Epidermal melanocyte (primary cell): ENCODE results near the gene ONECUT2.

Source experiments
- DNase-seq: peaks from one replicate; pipeline ENCODE4 v3.0.0; 2011; ENCODE audit warnings: low spot score; ENCODE audit not compliant: insufficient read length

ONECUT2 gene

DNA sequence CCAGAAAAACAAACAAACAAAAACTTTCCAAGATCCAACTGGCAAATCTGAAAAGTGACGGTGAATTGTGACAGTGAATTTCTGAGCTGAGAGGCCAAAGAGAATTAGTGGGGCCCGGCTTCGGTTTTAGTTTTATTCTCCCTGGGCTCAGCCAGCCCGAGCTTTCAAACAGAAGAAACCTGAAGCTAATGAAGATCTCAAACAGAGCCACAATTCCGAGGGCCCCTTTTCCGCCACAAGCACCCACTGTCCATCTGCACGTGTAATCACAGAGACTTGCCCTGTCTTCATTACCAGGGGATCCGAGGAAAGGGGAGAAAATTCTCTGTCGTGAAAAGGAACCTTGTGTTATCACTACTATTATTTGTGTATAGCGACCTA is 4.2 kb upstream of the ONECUT2 start:
- no peak for DNase-seq

DNA sequence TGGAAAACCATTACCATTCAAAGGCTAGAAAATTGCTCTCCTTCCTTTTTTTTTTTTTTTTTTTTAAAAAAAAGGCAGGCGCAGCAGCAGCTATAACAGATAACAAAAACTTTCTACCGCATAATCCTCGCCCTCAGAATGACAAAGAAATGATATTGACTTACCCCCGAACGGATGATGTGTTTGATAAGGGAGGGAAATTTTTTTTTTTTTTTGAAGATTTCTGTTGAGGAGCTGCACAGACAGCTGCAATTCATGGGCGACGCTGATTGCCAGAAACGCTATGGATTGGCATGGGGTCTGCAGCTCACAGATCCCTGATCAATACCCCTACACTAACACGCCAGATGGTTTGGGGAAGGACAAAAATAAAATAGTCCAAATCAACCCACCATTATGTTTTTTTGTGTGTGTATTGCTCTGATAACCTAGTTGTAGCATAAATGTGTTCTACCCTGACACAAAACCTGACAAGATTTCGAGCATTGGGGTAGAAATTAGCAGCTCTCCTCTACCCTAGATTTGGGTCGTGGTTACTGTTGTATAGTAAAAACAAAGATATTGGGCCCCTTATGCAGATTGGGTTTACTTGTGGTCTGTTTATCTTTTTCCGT is 3.6 kb upstream of the ONECUT2 start:
- no peak for DNase-seq

DNA sequence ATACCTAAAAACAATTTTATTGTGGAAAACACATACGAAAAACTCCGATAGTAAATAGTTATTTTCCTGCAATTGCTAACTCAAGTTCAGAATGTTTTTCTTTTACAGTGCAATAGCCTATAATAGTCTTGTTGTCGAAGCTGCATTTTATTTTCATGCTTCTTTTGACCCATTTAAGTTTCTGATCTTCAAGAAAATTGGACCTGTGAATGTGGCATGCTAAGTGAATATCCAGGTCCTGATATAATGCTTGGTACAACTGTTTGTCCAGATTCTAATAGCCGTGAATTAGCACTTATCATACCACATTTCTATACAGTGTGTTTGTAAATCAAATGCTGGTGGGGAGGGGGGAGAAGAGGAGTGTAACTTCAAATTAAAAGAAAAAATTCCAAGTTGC is 3.0 kb upstream of the ONECUT2 start:
- no peak for DNase-seq

DNA sequence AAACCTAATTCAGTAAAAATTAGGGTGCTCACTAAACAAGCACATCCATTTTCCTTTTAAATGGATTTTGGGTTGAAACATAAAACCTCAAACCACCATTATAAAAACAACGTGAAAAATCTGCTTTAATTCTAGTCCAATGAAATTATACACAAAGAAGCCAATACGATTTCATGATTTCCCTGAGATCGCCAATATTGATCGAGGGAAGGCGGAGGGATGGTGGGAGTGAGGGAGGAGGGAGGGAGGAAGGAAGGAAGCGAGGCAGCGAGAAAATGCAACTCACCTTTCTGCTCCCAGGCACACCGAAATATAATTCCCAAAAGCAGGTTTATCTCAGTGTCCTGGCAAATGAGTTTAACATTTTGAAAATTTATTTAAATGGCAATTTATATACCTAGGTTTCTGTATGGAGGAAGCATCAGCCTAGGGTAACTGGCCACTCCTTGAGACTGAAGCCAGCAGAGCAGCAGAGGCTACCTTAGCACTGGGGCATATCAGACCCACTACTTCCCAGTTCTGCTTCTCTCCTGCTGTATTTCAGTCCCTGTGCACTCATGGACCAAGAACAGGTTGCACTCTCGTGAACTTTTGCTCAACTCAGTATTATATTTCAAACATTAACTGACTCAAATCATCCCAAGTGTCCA is 2.3 kb upstream of the ONECUT2 start:
- no peak for DNase-seq

DNA sequence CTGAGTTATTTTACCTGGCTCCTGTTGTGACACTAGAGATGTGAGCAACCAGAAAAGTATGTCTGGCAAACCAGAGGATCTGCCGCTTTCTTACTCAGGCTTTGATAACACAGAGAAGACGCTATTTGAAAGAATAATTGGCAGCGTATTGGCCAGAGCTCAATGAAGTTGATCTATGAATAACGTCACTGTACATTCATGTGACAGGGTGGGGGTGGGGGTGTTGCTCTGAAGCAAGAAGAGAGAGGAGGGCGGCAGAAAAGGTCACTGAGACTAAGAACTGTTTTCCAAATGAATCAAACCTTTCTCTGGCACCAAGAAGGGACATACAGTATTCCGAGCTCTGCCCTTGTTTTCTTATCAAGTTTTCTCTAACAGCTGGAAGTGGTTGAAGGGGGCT is 1.7 kb upstream of the ONECUT2 start:
- DNase-seq, result no peak

DNA sequence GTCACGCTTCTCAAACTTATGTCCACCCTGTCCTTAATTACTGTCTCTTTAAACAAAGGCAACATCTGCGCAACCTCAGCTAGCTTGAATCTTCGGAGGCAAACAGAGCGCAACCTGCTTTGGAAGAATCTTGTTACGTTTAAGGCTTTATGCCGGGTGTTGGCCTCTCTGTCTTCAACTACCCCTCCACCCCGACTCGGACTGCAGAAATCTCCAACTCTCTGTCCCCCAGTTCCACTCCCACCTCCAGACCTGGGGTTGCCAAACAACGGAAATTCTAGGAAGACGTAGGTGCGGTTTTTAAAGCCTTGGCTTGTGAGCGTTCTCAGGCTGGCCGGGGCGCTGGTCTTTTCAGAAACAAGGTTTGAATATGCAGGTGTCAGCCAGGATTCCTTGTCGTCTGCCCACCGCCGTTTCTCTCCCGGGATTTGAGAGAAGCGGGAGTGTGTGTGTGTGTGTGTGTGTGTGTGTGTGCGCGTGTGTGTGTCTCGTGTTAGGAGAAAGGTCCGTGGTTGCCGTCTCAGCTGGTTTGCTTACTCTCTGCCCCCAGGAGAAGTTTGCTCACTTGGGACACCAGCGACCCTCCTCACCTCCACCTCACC is 1.1 kb upstream of the ONECUT2 start:
- DNase-seq, result no peak

DNA sequence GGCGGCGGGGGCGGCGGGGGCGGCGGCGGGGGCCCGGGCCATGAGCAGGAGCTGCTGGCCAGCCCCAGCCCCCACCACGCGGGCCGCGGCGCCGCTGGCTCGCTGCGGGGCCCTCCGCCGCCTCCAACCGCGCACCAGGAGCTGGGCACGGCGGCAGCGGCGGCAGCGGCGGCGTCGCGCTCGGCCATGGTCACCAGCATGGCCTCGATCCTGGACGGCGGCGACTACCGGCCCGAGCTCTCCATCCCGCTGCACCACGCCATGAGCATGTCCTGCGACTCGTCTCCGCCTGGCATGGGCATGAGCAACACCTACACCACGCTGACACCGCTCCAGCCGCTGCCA is 644 bp downstream of the ONECUT2 start:
- DNase-seq, result no peak

DNA sequence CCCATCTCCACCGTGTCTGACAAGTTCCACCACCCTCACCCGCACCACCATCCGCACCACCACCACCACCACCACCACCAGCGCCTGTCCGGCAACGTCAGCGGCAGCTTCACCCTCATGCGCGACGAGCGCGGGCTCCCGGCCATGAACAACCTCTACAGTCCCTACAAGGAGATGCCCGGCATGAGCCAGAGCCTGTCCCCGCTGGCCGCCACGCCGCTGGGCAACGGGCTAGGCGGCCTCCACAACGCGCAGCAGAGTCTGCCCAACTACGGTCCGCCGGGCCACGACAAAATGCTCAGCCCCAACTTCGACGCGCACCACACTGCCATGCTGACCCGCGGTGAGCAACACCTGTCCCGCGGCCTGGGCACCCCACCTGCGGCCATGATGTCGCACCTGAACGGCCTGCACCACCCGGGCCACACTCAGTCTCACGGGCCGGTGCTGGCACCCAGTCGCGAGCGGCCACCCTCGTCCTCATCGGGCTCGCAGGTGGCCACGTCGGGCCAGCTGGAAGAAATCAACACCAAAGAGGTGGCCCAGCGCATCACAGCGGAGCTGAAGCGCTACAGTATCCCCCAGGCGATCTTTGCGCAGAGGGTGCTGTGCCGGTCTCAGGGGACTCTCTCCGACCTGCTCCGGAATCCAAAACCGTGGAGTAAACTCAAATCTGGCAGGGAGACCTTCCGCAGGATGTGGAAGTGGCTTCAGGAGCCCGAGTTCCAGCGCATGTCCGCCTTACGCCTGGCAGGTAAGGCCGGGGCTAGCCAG is 1.2 kb downstream of the ONECUT2 start:
- no peak for DNase-seq

DNA sequence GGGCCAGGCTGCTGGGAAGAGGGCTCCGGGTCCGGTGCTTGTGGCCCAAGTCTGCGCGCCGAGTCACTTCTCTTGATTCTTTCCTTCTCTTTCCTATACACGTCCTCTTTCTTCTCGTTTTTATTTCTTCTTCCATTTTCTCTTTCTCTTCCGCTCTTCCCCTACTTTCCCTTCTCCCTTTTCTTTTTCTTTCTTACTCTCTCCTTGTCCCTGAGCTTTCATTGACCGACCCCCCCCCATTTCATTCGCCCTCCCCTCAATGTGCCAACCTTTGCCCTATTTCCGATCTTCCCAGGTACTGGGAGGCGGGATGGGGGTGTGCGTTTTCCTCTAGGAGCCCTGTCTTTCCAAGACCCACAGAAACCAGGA is 1.8 kb downstream of the ONECUT2 start:
- DNase-seq, result no peak

DNA sequence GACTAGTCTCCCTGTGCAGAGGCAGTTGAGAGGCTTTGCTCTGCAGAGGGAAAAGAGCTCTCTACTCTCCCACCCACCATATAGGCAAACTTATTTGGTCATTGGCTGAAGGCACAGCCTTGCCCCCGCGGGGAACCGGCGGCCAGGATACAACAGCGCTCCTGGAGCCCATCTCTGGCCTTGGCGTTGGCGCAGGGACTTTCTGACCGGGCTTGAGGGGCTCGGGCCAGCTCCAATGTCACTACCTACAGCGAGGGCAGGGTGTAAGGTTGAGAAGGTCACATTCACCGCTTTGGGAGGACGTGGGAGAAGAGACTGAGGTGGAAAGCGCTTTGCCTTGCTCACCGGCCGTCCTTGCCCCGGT is 2.2 kb downstream of the ONECUT2 start:
- DNase-seq, result no peak

DNA sequence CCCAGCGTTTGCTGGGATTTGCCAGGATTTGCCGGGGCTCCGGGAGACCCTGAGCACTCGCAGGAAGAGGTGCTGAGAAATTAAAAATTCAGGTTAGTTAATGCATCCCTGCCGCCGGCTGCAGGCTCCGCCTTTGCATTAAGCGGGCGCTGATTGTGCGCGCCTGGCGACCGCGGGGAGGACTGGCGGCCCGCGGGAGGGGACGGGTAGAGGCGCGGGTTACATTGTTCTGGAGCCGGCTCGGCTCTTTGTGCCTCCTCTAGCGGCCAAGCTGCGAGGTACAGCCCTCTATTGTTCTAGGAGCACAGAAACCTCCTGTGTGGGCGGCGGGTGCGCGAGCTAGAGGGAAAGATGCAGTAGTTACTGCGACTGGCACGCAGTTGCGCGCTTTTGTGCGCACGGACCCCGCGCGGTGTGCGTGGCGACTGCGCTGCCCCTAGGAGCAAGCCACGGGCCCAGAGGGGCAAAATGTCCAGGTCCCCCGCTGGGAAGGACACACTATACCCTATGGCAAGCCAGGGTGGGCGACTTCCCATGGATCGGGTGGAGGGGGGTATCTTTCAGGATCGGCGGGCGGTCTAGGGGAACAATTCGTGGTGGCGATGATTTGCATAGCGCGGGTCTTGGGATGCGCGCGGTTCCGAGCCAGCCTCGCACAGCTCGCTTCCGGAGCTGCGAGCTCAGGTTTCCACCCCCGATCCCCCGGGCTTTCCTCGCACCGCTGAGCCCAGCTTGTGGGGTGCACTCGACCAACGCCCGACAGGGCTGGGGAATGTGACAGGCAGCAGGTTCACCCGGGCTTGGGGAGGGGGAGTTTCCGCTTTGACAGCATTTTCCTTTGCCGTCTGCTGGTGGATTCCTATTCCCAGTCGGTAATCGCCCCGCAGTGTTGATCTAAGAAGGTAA is 2.8 kb downstream of the ONECUT2 start:
- DNase-seq, result no peak

DNA sequence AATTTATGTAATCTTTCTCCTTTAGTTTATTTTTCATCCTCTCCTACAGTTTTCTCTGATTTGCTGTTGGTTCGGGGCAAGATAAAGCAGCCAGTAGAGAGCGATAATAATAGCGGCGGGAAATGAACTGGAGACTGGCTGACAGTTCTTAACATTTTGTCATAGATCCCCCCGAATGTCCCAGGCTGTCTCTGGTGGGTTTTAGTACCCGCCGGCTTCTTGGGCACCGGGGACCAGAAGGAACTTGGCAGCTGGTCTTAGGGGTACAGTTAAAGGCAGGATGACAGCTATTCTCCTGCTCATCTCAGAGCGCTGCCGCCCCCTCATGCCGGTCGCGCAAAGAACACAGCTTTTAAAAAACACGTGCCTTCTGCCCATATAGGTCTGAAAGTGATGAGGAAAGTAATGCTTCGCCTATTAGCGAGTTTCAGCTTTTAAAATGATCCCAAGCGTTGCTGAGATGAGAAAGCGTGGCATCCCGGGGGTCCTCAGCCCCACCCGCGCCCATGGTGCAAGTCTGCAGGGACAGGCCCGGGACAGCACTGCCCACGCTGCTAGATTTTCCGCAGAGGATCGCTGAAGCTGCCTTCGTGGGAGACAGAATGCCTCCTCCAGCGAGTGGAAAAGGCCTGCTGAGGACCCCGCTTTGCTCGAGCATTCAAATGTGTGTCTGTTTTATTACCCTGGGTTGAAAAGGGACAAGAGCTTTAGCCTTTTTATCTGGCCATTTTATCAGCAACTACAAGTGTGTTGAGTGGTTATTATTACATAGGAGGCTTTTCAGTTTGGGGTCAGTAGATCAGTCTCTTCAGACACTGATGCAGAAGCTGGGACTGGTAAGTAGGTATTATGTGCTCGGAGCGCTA is 3.8 kb downstream of the ONECUT2 start:
- DNase-seq, result no peak

DNA sequence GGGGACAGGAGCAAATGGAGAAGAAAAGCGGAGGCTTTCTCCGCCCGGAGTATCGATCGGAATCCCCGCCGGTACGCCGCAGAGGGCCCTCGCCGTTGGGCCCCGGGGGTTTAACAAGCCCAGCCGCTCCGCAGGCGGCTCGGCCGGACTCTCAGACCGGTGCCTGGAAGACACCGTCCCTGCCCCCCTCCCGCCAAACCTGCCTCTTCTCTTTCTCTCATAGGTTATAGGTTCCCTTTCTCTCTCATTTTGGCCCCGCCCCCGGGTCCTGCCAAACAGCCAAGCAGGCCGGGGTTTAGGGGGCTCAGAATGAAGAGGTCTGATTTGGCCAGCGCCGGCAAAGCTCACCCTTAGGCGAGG is 4.4 kb downstream of the ONECUT2 start:
- no peak for DNase-seq

DNA sequence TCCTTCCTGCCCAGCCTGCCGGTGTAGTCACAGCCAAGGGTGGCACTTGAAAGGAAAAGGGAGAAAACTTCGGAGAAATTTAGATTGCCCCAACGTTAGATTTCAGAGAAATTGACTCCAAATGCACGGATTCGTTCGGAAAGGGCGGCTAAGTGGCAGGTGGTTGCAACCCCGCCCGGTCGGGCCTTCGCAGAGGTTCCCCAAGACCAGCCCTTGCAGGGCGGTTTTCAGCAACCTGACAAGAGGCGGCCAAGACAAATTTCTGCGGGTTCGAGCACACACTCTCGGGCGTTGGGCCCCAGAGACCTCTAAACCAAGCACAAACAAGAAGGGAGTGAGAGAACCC is 4.8 kb downstream of the ONECUT2 start:
- no peak for DNase-seq

DNA sequence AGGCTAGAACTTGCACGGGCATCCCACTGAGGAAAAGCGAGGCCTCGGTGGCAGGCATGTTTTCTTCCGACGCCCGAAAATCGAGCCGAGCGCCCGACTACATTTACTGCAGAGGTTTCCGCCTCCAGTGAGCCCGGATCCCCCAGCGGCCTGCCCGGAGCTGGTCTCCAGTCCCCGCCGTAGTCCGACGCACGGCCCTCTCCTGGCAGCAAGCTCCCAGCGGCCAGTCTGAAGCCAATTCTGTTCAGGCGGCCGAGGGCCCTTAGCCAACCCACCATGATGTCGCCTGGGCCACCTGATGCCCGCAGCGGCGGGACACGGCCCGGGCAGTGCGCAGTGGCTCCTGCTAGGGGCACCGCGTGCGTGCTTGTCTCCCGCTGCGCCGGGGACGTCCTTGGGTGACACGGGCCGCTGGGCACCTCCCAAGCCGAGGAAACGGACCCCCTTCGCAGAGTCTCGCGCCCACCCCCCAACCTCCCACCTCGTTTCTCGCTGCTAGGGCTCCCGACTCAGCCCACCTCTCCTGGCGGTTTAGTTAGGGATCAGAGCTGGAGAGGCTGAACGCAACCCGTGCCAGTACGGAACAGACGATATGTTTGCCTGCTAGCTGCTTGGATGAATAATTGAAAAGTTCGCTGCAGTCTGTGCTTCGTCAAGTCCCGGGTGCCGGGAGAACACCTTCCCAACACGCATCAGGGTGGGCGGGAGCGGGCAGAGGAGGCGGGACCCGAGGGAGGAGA is 5.3 kb downstream of the ONECUT2 start:
- no peak for DNase-seq

DNA sequence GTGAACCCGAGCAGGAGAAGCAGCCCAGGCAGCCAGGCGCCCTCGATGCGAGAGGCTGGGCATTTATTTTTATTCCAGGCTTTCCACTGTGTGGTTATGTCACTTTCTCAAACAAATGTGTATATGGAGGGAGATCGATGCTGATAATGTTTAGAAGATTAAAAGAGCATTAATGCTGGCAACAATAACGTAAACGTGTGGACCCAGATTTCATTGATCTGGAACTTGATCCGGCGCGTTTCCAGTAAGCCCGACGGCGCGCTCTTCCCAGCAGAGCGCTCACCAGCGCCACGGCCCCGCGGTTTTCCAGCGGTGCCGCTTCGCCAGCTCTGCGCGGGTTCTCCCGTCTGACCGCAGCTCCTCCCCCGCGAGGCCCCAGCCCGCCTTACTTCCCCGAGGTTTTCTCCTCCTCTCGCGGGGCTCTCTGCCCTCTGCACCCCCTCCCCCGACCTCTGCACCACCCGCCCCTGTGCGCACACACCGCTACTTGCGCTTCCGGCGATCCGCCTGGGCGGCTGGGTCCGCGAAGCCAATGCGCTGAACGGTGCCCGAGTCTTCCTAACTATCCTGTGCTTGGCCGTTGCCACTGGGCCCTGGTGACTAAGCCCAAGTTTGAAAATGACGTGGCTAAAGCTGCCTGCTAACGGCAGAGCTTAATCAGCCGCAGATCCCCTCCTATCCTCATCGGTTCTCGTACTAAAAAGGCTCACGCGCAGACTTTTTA is 6.1 kb downstream of the ONECUT2 start:
- no peak for DNase-seq

DNA sequence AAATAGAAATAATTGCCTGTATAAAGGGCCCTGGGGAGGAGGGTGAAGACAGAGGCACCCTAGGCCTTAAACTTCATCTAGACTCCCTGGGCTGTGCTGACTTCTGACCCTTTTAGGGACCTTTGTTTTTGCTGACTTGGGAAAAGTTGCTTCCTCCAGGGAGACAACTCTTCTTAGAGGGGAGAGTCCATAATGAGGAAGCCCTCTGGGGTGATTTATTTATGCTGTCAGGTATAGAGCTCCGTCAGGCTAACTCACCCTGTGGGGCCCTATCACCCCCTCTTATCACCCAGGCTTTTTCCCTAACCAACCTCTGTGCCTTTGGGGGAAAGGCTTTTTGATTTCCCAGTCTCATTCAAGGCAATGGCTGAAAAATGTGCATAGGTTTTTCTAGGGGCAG is 8.1 kb downstream of the ONECUT2 start:
- DNase-seq, result no peak

DNA sequence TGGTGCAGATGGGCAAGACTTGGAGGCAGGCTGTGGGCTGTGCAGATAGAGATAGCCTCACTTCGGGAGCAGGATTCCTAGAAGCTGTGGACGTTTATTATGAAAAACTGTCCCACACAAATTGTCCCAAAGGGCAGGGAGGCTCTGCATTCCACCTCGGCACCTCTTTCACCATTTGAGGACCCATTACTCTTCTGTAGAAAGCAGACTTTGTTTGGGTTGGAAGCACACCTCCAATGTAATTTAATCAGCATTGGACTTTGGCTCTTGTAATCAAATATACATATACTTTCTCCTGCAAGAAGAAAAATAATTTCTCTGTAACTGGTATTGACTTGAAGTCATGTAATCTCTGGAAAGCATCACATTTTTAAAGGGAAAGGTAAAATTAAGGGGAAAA is 8.5 kb downstream of the ONECUT2 start:
- DNase-seq, result no peak

DNA sequence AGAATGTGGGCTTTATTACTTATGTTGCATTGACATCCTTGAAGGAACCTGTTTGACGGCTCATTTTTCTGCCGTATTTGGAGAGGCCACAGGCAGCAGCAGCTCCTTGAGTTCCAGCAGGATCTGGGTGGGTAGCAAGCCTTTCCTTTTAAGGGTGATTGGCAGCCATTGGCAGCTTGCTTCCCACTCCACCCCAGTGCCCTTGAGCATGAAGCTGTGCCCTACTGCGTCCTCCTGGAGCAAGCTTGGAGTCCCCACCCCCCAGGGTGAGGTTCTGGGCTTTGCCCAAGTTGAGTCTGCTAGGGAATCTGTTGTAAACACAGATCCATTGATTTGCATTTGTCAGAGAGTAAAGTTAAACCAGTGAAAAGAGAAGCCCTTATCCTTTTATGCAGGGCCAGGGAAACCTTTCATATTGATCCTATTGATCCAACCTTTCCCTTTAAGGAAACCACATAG is 9.2 kb downstream of the ONECUT2 start:
- DNase-seq, result no peak
